Bronchial epithelial cell (primary cell): ENCODE results near the gene TRIM6. TPM values are rescaled to one million over a fixed set of nuclear protein-coding genes. Genes with fewer than 3 reads are reported as not detected.
A peak's percentile ranks its signal among the peaks of the same experiment; 100 is the strongest.

Source experiments
- DNase-seq: peaks from one replicate; pipeline ENCODE4 v3.0.0-alpha.2; 2010; ENCODE audit warnings: low read depth
- FAIRE-seq: peaks from 2 replicates; lab custom pipeline; 2011; peaks lifted over from hg19 to GRCh38; lab: Jason Lieb, UNC
- H3K27me3 ChIP-seq: 2 replicates; pipeline ENCODE4 v1.5.1; 2011; ENCODE audit warnings: low read length; ENCODE audit not compliant: control insufficient read depth, insufficient read depth
- H3K36me3 ChIP-seq: 2 replicates; pipeline ENCODE4 v1.5.1; 2011; ENCODE audit warnings: low read length; ENCODE audit not compliant: control insufficient read depth, insufficient read depth
- H3K4me3 ChIP-seq: 2 replicates; pipeline ENCODE4 v1.5.1; 2011; ENCODE audit warnings: mild to moderate bottlenecking, low read depth, low read length, control low read depth
- total RNA-seq: library from RNA; depleted of rRNA; stranded (reverse); fragments of >200 nt; gene quantifications from 2 replicates; pipeline ENCODE4 v1.2.1, GENCODE V29; 2014
- TF ChIP-seq, protein P1 (sequence below): IDR thresholded peaks from 2 replicates; pipeline ENCODE4 v1.5.1; 2011; ENCODE audit warnings: mild to moderate bottlenecking, moderate library complexity, low read length, control low read depth, inconsistent platforms; ENCODE audit not compliant: insufficient read depth, severe bottlenecking

Gene TRIM6
- total RNA-seq, 1 donor from 2014 or later = 1.8 TPM

DNA sequence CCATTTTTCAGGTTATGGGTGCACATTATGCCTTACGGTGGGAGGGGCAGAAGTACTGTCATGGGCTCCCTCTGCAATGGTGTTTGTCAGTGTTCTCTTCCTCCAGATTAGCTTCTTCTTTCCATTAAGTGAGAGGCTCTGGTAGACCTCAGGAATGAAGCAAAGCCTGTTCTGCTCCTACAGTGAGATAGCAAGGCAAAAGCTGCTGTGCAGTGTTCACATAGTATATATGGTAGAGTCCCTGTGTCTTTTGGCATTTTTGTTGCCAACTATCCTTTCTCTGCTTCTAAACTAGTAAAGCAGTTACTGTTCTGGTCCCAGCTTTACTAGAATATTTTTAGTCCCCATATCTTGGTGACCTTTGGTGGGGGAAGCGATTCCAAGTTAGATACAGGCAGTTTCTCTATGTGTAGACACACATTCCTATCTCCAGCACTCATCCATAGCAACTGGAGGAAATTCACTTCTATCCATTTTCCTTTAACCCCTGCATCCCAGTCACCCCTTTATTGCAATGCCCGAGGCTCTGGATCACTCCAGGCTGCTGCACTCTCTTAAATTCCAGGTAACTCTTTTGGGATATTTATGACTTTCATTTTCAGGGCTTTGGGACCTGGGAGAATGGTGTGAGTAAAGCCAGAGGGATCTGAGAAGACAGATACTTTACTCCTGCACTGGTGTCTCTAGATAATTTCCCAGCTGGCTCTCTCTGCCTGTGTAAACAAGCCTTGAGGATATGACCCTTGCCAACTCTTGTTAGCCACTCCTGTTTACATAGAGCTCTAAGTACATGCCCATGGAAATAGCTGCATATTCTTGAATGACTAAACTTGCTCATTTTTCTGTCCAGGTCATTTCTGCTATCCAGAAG lies 24.4 kb downstream of the TRIM6 start:
- Histone ChIP-seq H3K4me3 (no peak overlapping the region), H3K27me3 (no peaks in the 10 kb centered on the region), H3K36me3 (no peaks in the 10 kb centered on the region)
- TF ChIP-seq, protein P1, sequence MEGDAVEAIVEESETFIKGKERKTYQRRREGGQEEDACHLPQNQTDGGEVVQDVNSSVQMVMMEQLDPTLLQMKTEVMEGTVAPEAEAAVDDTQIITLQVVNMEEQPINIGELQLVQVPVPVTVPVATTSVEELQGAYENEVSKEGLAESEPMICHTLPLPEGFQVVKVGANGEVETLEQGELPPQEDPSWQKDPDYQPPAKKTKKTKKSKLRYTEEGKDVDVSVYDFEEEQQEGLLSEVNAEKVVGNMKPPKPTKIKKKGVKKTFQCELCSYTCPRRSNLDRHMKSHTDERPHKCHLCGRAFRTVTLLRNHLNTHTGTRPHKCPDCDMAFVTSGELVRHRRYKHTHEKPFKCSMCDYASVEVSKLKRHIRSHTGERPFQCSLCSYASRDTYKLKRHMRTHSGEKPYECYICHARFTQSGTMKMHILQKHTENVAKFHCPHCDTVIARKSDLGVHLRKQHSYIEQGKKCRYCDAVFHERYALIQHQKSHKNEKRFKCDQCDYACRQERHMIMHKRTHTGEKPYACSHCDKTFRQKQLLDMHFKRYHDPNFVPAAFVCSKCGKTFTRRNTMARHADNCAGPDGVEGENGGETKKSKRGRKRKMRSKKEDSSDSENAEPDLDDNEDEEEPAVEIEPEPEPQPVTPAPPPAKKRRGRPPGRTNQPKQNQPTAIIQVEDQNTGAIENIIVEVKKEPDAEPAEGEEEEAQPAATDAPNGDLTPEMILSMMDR = no peak
- DNase-seq (peak; percentile 94), FAIRE-seq (no peak)

DNA sequence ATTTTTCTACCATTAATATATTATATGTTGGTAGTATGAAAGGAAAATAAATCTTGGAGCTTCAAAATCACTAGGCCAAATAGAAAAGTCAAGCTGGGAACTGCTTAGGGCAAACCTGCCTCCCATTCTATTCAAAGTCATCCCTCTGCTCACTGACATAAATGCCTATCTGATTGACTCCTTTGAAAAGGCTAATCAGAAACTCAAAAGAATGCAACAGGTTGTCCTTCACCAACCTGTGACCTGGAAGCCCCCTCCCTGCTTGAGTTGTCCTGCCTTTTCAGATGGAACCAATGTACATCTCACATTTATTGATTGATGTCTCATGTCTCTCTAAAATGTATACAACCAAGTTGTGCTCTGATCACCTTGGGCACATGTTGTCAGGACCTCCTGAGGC lies 25.1 kb downstream of the TRIM6 start:
- H3K27me3 ChIP-seq = no peaks in the 10 kb centered on the region
- no peak for FAIRE-seq
- H3K4me3 ChIP-seq = no peak overlapping the region
- TF ChIP-seq, protein P1 = no peak
- DNase-seq = no peak
- no peaks in the 10 kb centered on the region for H3K36me3 ChIP-seq

DNA sequence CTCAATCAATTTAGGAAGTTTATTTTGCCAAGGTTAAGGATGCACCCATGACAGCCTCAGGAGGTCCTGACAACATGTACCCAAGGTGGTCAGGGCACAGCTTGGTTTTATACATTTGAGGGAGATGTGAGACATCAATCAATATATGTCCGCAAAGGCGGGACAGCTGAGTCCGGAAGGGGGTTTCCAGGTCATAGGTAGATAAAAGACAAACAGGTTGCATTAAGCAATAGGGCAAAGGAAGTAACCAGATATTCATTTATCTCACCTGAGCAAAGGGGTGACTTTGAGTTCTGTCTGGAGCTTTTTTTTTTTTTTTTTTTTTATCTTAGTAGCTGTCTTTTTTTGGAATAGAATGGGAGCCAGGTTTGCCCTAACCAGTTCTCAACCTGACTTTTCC lies 26.4 kb downstream of the TRIM6 start:
- DNase-seq (peak; percentile 12), FAIRE-seq (no peak)

DNA sequence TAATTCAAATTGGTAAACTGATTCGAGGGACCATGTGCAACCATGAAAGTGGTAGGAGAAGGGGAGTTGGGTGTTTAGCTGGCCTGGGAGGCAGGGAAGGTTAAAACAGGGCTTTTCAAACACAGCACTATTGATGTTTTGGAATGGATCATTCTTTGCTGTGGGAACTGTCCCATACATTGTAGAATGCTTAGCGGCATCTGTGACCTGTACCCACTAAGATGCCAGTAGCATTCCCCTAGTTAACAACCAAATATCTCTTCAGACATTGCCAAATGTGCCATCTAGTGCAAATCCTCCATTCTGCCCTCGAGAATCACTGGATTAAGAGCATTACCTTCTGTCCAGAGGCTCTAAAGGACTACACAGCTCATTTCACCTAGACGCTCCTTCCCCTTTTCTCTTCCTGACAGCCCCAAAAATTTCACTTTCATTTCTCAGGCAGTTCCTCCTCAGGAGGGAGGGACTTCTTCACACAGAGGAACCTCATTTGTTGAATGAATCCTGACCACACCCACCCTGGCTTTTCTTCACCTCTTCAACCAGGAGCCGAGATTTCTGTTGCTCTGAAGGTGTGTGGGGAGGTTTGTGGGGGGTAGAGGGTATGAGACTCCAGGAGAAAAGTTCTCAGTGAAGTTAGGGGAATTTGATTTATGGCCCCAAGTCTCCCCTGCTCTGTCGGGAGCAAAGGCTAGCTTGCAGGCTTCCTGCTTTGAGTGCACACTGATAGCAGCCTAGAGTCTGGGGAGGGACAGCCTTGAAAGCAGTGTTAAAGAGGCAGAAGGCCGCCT lies 28.2 kb downstream of the TRIM6 start, which contains the start of gene TRIM34:
TRIM34 (plus strand) TSS at position 513 of the 791 bp plus-strand sequence. CDS start 7,331 bp downstream, outside the sequence.
- FAIRE-seq = peak; percentile 50
- Histone ChIP-seq H3K36me3 (no peaks in the 10 kb centered on the region), H3K27me3 (no peaks in the 10 kb centered on the region), H3K4me3 (peak within 1 kb of the TSS; percentile 39)
- TF ChIP-seq, protein P1 = no peak
- DNase-seq = peak; percentile 73

More for the DNA sequence above, 26.4 kb downstream of the TRIM6 start:
- H3K4me3 ChIP-seq = no peak overlapping the region
- H3K36me3 ChIP-seq = no peaks in the 10 kb centered on the region
- TF ChIP-seq, protein P1 = no peak
- no peaks in the 10 kb centered on the region for H3K27me3 ChIP-seq

DNA sequence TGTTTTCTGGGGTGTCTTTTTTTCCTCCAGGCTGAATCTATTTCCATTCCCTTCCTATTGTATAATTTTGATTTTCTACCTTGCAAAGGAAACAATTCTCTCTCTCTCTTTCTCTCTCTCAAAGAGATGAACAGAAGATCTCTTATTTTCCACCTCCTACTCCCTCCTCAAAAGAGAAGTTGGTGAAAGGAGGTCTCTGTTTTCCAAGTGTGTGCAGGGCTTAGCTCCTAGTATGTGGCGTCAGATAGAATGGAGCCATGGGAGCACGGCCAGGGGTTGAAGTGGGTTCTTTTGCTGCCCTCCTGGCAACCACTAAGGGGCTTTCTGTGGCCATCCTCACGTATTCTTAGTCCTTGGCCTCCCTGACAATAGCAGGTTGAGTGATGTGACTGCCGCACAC lies 28.8 kb downstream of the TRIM6 start:
- H3K4me3 ChIP-seq = peak overlapping the region; percentile 39
- no peaks in the 10 kb centered on the region for H3K27me3 ChIP-seq
- TF ChIP-seq, protein P1 = no peak
- FAIRE-seq (no peak), DNase-seq (no peak)
- H3K36me3 ChIP-seq = no peaks in the 10 kb centered on the region
